Esophagus muscularis mucosa (tissue), 3 donors: Measurements from ENCODE around the gene CTDP1.

Experiments used
- CTCF ChIP-seq, 3 experiments: fragments of 200-600 bp in 2 of 3; fragments of 450-650 bp in 1 of 3; sonication (generic) in 2 of 3; IDR thresholded peaks; one replicate each; pipeline ENCODE4 v1.5.1; 2017 to 2019; ENCODE audit warnings: antibody characterized with exemption in 3 of 3, mild to moderate bottlenecking in 2 of 3, moderate library complexity in 1 of 3
- POLR2A ChIP-seq: fragments of 450-650 bp; IDR thresholded peaks from one replicate; pipeline ENCODE4 v1.6.1; 2017; ENCODE audit warnings: antibody characterized with exemption, moderate library complexity, mild to moderate bottlenecking, low read depth
- POLR2AphosphoS5 ChIP-seq, 2 donors: sonication (generic); formaldehyde crosslinking; IDR thresholded peaks; one replicate each; pipeline ENCODE4 v1.6.1; 2017; ENCODE audit warnings: antibody characterized with exemption in 2 of 2

- TF ChIP-seq CTCF (IDR thresholded peaks at IDR 0.05) (no peak), POLR2A (no peak), POLR2AphosphoS5 (IDR thresholded peaks at IDR 0.05) (no peak)
Observed at GRCh38 chr18:79690586-79691482, 11.2 kb downstream of the CTDP1 start.
